ENCODE results near the gene KCNJ9.

The KCNJ9 gene

GRCh38 chr1:160084771-160085321 lies 3.5 kb downstream of the KCNJ9 start:
- DNase-seq (ENCODE audit: low spot score in 2 of 2), result no peak
- ATAC-seq (replicated peaks; ENCODE audit: extremely low read depth, poor library complexity, severe bottlenecking), result no peak
- Mint-ChIP-seq H3K4me1 (peaks cover 19% of the 10 kb centered on the region), H3K27me3 (peaks cover 34% of the 10 kb centered on the region), H3K27ac (ENCODE audit: low read depth) (no peak overlapping the region), H3K4me3 (peak overlapping the region; percentile 62), H3K9me3 (no peaks in the 10 kb centered on the region), H3K36me3 (ENCODE audit: insufficient read depth) (peaks cover 10% of the 10 kb centered on the region)

- peaks cover 23% of the 10 kb centered on the region for H3K4me1 Mint-ChIP-seq
- peaks cover 24% of the 10 kb centered on the region for H3K27me3 Mint-ChIP-seq
- peak; percentile 65 for ATAC-seq (replicated peaks; ENCODE audit: extremely low read depth, poor library complexity, severe bottlenecking)
- H3K9me3 Mint-ChIP-seq, result no peaks in the 10 kb centered on the region
- H3K27ac Mint-ChIP-seq (ENCODE audit: low read depth), result no peak overlapping the region
- no peak overlapping the region for H3K4me3 Mint-ChIP-seq
- peaks cover 13% of the 10 kb centered on the region for H3K36me3 Mint-ChIP-seq (ENCODE audit: insufficient read depth)
- DNase-seq (ENCODE audit: low spot score in 2 of 2), result peak; percentile 53 to 70
Measured at GRCh38 chr1:160085686-160086455, 4.5 kb downstream of the KCNJ9 start.

GRCh38 chr1:160086456-160086892 lies 5.1 kb downstream of the KCNJ9 start:
- H3K27me3 Mint-ChIP-seq, result peaks cover 18% of the 10 kb centered on the region
- ATAC-seq (replicated peaks; ENCODE audit: extremely low read depth, poor library complexity, severe bottlenecking) (no peak), DNase-seq (ENCODE audit: low spot score in 2 of 2) (no peak)
- H3K36me3 Mint-ChIP-seq (ENCODE audit: insufficient read depth), result peaks cover 11% of the 10 kb centered on the region
- H3K4me3 Mint-ChIP-seq, result no peak overlapping the region
- H3K9me3 Mint-ChIP-seq, result no peaks in the 10 kb centered on the region
- H3K27ac Mint-ChIP-seq (ENCODE audit: low read depth), result no peak overlapping the region
- H3K4me1 Mint-ChIP-seq, result peaks cover 18% of the 10 kb centered on the region

GRCh38 chr1:160087118-160087662 lies 5.9 kb downstream of the KCNJ9 start:
- H3K4me1 Mint-ChIP-seq, result peaks cover 18% of the 10 kb centered on the region
- DNase-seq (ENCODE audit: low spot score in 2 of 2), result no peak
- H3K27ac Mint-ChIP-seq (ENCODE audit: low read depth), result no peak overlapping the region
- no peak overlapping the region for H3K4me3 Mint-ChIP-seq
- peaks cover 11% of the 10 kb centered on the region for H3K27me3 Mint-ChIP-seq
- no peak for ATAC-seq (replicated peaks; ENCODE audit: extremely low read depth, poor library complexity, severe bottlenecking)
- H3K36me3 Mint-ChIP-seq (ENCODE audit: insufficient read depth), result peaks cover 14% of the 10 kb centered on the region
- H3K9me3 Mint-ChIP-seq, result no peaks in the 10 kb centered on the region

GRCh38 chr1:160089883-160090282 lies 8.5 kb downstream of the KCNJ9 start:
- H3K36me3 Mint-ChIP-seq (ENCODE audit: insufficient read depth), result peaks cover 20% of the 10 kb centered on the region
- H3K27ac Mint-ChIP-seq (ENCODE audit: low read depth), result no peak overlapping the region
- no peak for ATAC-seq (replicated peaks; ENCODE audit: extremely low read depth, poor library complexity, severe bottlenecking)
- no peaks in the 10 kb centered on the region for H3K9me3 Mint-ChIP-seq
- peaks cover 13% of the 10 kb centered on the region for H3K4me1 Mint-ChIP-seq
- H3K4me3 Mint-ChIP-seq, result no peak overlapping the region
- H3K27me3 Mint-ChIP-seq, result no peaks in the 10 kb centered on the region
- DNase-seq (ENCODE audit: low spot score in 2 of 2), result no peak

GRCh38 chr1:160090760-160091159 lies 9.4 kb downstream of the KCNJ9 start:
- H3K4me3 Mint-ChIP-seq, result no peak overlapping the region
- peaks cover 20% of the 10 kb centered on the region for H3K36me3 Mint-ChIP-seq (ENCODE audit: insufficient read depth)
- no peak overlapping the region for H3K27ac Mint-ChIP-seq (ENCODE audit: low read depth)
- DNase-seq (ENCODE audit: low spot score in 2 of 2) (no peak), ATAC-seq (replicated peaks; ENCODE audit: extremely low read depth, poor library complexity, severe bottlenecking) (no peak)
- H3K4me1 Mint-ChIP-seq, result peaks cover 10% of the 10 kb centered on the region
- no peaks in the 10 kb centered on the region for H3K27me3 Mint-ChIP-seq
- no peaks in the 10 kb centered on the region for H3K9me3 Mint-ChIP-seq

- no peak for DNase-seq (ENCODE audit: low spot score in 2 of 2)
- Mint-ChIP-seq H3K27me3 (no peaks in the 10 kb centered on the region), H3K4me1 (peaks cover 17% of the 10 kb centered on the region), H3K4me3 (no peak overlapping the region), H3K36me3 (ENCODE audit: insufficient read depth) (peaks cover 20% of the 10 kb centered on the region), H3K27ac (ENCODE audit: low read depth) (no peak overlapping the region), H3K9me3 (no peaks in the 10 kb centered on the region)
- no peak for ATAC-seq (replicated peaks; ENCODE audit: extremely low read depth, poor library complexity, severe bottlenecking)
Measured at GRCh38 chr1:160091666-160092223, 10.4 kb downstream of the KCNJ9 start.

- no peak for DNase-seq (ENCODE audit: low spot score in 2 of 2)
- no peak overlapping the region for H3K4me3 Mint-ChIP-seq
- peaks cover 25% of the 10 kb centered on the region for H3K4me1 Mint-ChIP-seq
- H3K27ac Mint-ChIP-seq (ENCODE audit: low read depth), result no peak overlapping the region
- no peaks in the 10 kb centered on the region for H3K9me3 Mint-ChIP-seq
- H3K27me3 Mint-ChIP-seq, result no peaks in the 10 kb centered on the region
- no peak for ATAC-seq (replicated peaks; ENCODE audit: extremely low read depth, poor library complexity, severe bottlenecking)
- H3K36me3 Mint-ChIP-seq (ENCODE audit: insufficient read depth), result peaks cover 21% of the 10 kb centered on the region
Measured at GRCh38 chr1:160092366-160093068, 11.2 kb downstream of the KCNJ9 start.

- Mint-ChIP-seq H3K36me3 (ENCODE audit: insufficient read depth) (peaks cover 24% of the 10 kb centered on the region), H3K27ac (ENCODE audit: low read depth) (no peak overlapping the region)
- no peak for DNase-seq (ENCODE audit: low spot score in 2 of 2)
Measured at GRCh38 chr1:160093069-160093395, 11.7 kb downstream of the KCNJ9 start.

GRCh38 chr1:160093624-160094290 lies 12.4 kb downstream of the KCNJ9 start:
- ATAC-seq (replicated peaks; ENCODE audit: extremely low read depth, poor library complexity, severe bottlenecking) (no peak), DNase-seq (ENCODE audit: low spot score in 2 of 2) (no peak)
- no peaks in the 10 kb centered on the region for H3K27me3 Mint-ChIP-seq
- H3K36me3 Mint-ChIP-seq (ENCODE audit: insufficient read depth), result peaks cover 28% of the 10 kb centered on the region
- no peaks in the 10 kb centered on the region for H3K9me3 Mint-ChIP-seq
- H3K4me1 Mint-ChIP-seq, result peaks cover 30% of the 10 kb centered on the region
- no peak overlapping the region for H3K4me3 Mint-ChIP-seq
- H3K27ac Mint-ChIP-seq (ENCODE audit: low read depth), result no peak overlapping the region

More at GRCh38 chr1:160093069-160093395, 11.7 kb downstream of the KCNJ9 start:
- no peak for ATAC-seq (replicated peaks; ENCODE audit: extremely low read depth, poor library complexity, severe bottlenecking)
- H3K27me3 Mint-ChIP-seq, result no peaks in the 10 kb centered on the region
- no peaks in the 10 kb centered on the region for H3K9me3 Mint-ChIP-seq
- H3K4me3 Mint-ChIP-seq, result no peak overlapping the region
- peaks cover 30% of the 10 kb centered on the region for H3K4me1 Mint-ChIP-seq

GRCh38 chr1:160094291-160094625 lies 12.9 kb downstream of the KCNJ9 start:
- H3K36me3 Mint-ChIP-seq (ENCODE audit: insufficient read depth), result peaks cover 30% of the 10 kb centered on the region
- H3K9me3 Mint-ChIP-seq, result no peaks in the 10 kb centered on the region
- no peak overlapping the region for H3K27ac Mint-ChIP-seq (ENCODE audit: low read depth)
- H3K4me1 Mint-ChIP-seq, result peaks cover 31% of the 10 kb centered on the region
- no peak overlapping the region for H3K4me3 Mint-ChIP-seq
- no peaks in the 10 kb centered on the region for H3K27me3 Mint-ChIP-seq
- no peak for DNase-seq (ENCODE audit: low spot score in 2 of 2)
- ATAC-seq (replicated peaks; ENCODE audit: extremely low read depth, poor library complexity, severe bottlenecking), result no peak

GRCh38 chr1:160094806-160095205 lies 13.5 kb downstream of the KCNJ9 start:
- ATAC-seq (replicated peaks; ENCODE audit: extremely low read depth, poor library complexity, severe bottlenecking), result no peak
- Mint-ChIP-seq H3K36me3 (ENCODE audit: insufficient read depth) (peaks cover 30% of the 10 kb centered on the region), H3K4me1 (peaks cover 36% of the 10 kb centered on the region), H3K27me3 (no peaks in the 10 kb centered on the region), H3K4me3 (no peak overlapping the region), H3K27ac (ENCODE audit: low read depth) (no peak overlapping the region), H3K9me3 (no peaks in the 10 kb centered on the region)
- no peak for DNase-seq (ENCODE audit: low spot score in 2 of 2)
